Uterus (tissue), 2 donors: ENCODE data around the gene PIGBOS1.
"Not testable (repeated sequence)": the region's sequence is repeated elsewhere in the genome, so short reads cannot be mapped to it uniquely, and the experiment has no call there.

Source experiments
- POLR2A ChIP-seq, 2 donors: fragments of 450-650 bp; IDR thresholded peaks; one replicate each; pipeline ENCODE4 v1.6.1; 2016; ENCODE audit warnings: antibody characterized with exemption in 2 of 2, mild to moderate bottlenecking in 1 of 2, moderate library complexity in 1 of 2
- TF ChIP-seq, protein P1 (sequence below), 4 experiments: fragments of 200-600 bp in 2 of 4; fragments of 450-650 bp in 2 of 4; sonication (generic) in 2 of 4; IDR thresholded peaks; one replicate each; pipeline ENCODE4 v1.5.1; 2016 to 2019; ENCODE audit warnings: antibody characterized with exemption in 4 of 4, mild to moderate bottlenecking in 2 of 4, moderate library complexity in 1 of 4

DNA sequence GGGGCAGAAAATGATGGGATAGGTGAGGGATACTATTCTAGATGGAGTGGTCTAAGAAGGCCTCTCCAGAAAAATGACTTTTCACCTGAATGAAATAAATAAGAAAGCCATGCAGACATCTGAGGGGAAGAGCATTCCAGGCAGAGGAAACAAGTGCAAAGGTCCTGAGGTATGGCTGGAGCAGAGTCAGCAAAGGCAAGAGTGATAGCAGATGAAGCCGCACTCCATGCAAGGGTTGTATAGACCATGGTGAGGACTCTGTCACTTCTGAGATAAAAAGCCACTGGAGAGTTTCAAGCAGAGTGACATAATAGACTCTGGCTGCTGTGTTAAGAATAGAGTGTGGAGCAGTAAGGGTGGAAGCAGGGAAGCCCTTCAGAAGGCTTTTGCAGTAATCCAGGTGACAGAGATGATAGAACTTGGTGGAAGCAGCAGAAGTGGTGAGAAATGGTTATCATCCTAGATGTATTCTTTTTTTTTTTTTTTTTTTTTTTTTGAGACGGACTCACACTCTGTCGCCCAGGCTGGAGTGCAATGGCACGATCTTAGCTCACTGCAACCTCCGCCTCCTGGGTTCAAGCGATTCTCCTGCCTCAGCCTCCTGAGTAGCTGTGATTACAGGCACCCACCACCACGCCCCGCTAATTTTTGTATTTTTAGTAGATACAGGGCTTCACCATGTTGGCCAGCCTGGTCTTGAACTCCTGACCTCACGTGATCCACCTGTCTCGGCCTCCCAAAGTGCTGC, 32.3 kb downstream of the PIGBOS1 start:
- TF ChIP-seq, protein P1, sequence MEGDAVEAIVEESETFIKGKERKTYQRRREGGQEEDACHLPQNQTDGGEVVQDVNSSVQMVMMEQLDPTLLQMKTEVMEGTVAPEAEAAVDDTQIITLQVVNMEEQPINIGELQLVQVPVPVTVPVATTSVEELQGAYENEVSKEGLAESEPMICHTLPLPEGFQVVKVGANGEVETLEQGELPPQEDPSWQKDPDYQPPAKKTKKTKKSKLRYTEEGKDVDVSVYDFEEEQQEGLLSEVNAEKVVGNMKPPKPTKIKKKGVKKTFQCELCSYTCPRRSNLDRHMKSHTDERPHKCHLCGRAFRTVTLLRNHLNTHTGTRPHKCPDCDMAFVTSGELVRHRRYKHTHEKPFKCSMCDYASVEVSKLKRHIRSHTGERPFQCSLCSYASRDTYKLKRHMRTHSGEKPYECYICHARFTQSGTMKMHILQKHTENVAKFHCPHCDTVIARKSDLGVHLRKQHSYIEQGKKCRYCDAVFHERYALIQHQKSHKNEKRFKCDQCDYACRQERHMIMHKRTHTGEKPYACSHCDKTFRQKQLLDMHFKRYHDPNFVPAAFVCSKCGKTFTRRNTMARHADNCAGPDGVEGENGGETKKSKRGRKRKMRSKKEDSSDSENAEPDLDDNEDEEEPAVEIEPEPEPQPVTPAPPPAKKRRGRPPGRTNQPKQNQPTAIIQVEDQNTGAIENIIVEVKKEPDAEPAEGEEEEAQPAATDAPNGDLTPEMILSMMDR (IDR thresholded peaks at IDR 0.05): not testable (repeated sequence)
- not testable (repeated sequence) for TF ChIP-seq POLR2A (IDR thresholded peaks at IDR 0.05)
